Choroid plexus epithelial cell (primary cell): ENCODE results near the gene GPRASP3.
"Not testable (repeated sequence)": the region's sequence is repeated elsewhere in the genome, so short reads cannot be mapped to it uniquely, and the experiment has no call there.

Experiments used
- DNase-seq: peaks from one replicate; pipeline ENCODE4 v3.0.0-alpha.2; 2010; ENCODE audit warnings: low read depth
- H3K4me3 ChIP-seq: 2 replicates; pipeline ENCODE4 v1.5.1; 2011; ENCODE audit warnings: low read depth, mild to moderate bottlenecking, control low read depth, low read length, moderate library complexity
- CTCF ChIP-seq: conservative IDR thresholded peaks from 2 replicates; pipeline ENCODE4 v1.5.1; 2011; ENCODE audit warnings: low read depth, mild to moderate bottlenecking, control low read depth, inconsistent platforms, low read length, moderate library complexity

Gene GPRASP3

GRCh38 chrX:102720237-102721168 is at the start of gene GPRASP3:
GPRASP3 (plus strand) TSS chrX:102720743; CDS start chrX:102748996, 28,253 bp downstream.
- peak within 1 kb of the TSS; percentile 67 for H3K4me3 ChIP-seq
- peak; percentile 82 for DNase-seq
- no peak for TF ChIP-seq CTCF

- TF ChIP-seq CTCF, result no peak
- H3K4me3 ChIP-seq, result no peak overlapping the region
- no peak for DNase-seq
Measured at GRCh38 chrX:102672856-102673255, 47.7 kb upstream of the GPRASP3 start.

- not testable (repeated sequence) for DNase-seq
Measured at GRCh38 chrX:102677479-102677878, 43.1 kb upstream of the GPRASP3 start.

GRCh38 chrX:102684772-102685520 is 35.6 kb upstream of the GPRASP3 start:
- no peak for TF ChIP-seq CTCF
- no peak overlapping the region for H3K4me3 ChIP-seq
- no peak for DNase-seq

More at GRCh38 chrX:102677479-102677878, 43.1 kb upstream of the GPRASP3 start:
- not testable (repeated sequence) for H3K4me3 ChIP-seq

- no peak for TF ChIP-seq CTCF
- DNase-seq, result no peak
- no peak overlapping the region for H3K4me3 ChIP-seq
Measured at GRCh38 chrX:102694749-102695148, 25.8 kb upstream of the GPRASP3 start.

GRCh38 chrX:102696306-102696705 is 24.2 kb upstream of the GPRASP3 start:
- no peak for TF ChIP-seq CTCF
- H3K4me3 ChIP-seq, result no peak overlapping the region
- DNase-seq, result no peak

- H3K4me3 ChIP-seq, result no peak overlapping the region
- peak; percentile 77 for DNase-seq
- TF ChIP-seq CTCF, result no peak
Measured at GRCh38 chrX:102697494-102697893, 23.0 kb upstream of the GPRASP3 start.
